ENCODE data around the gene CD83. TPM values are rescaled to one million over a fixed set of nuclear protein-coding genes. Genes with fewer than 3 reads are reported as not detected.

Gene CD83
- total RNA-seq, 1 experiment from 2014 or later: 1.9 TPM

GRCh38 chr6:14174226-14174625 lies 56.7 kb downstream of the CD83 start:
- Histone ChIP-seq H3K9me2 (replicated peaks; ENCODE audit: insufficient read depth, low read length) (no peaks in the 10 kb centered on the region), H3K9me3 (ENCODE audit: low read length) (peaks cover 10% of the 10 kb centered on the region), H3K79me2 (ENCODE audit: low read length) (no peaks in the 10 kb centered on the region), H3K4me2 (ENCODE audit: low read depth, low read length, poor library complexity, severe bottlenecking) (no peak overlapping the region), H3K27me3 (ENCODE audit: low read length) (peaks cover 2% of the 10 kb centered on the region; the same call in 1 of the 2 replicates), H3K4me1 (ENCODE audit: low read length) (no peaks in the 10 kb centered on the region), H3K36me3 (ENCODE audit: insufficient read depth, low read length) (no peaks in the 10 kb centered on the region), H3K27ac (ENCODE audit: low read length) (no peak overlapping the region), H3K9ac (ENCODE audit: low read length) (no peak overlapping the region), H3K4me3 (ENCODE audit: low read length) (no peak overlapping the region), H4K20me1 (ENCODE audit: insufficient read depth, low read depth, low read length) (no peaks in the 10 kb centered on the region), H2AFZ (ENCODE audit: low read length) (no peak overlapping the region)
- DNase-seq: no peak

- no peaks in the 10 kb centered on the region for H3K27me3 ChIP-seq (ENCODE audit: low read length)
- no peaks in the 10 kb centered on the region for H3K79me2 ChIP-seq (ENCODE audit: low read length)
- H4K20me1 ChIP-seq (ENCODE audit: insufficient read depth, low read depth, low read length): no peaks in the 10 kb centered on the region
- H3K4me1 ChIP-seq (ENCODE audit: low read length): no peaks in the 10 kb centered on the region
- no peak overlapping the region for H3K4me2 ChIP-seq (ENCODE audit: low read depth, low read length, poor library complexity, severe bottlenecking)
- H2AFZ ChIP-seq (ENCODE audit: low read length): no peak overlapping the region
- H3K9me2 ChIP-seq (replicated peaks; ENCODE audit: insufficient read depth, low read length): no peaks in the 10 kb centered on the region
- H3K4me3 ChIP-seq (ENCODE audit: low read length): no peak overlapping the region
- H3K36me3 ChIP-seq (ENCODE audit: insufficient read depth, low read length): no peaks in the 10 kb centered on the region
- no peak for DNase-seq
- H3K9ac ChIP-seq (ENCODE audit: low read length): no peak overlapping the region
- peaks cover 3% of the 10 kb centered on the region for H3K9me3 ChIP-seq (ENCODE audit: low read length)
- no peak overlapping the region for H3K27ac ChIP-seq (ENCODE audit: low read length)
These were observed 57.4 kb downstream of the CD83 start for GRCh38 chr6:14174996-14175395.

GRCh38 chr6:14176429-14176828 lies 58.9 kb downstream of the CD83 start:
- H4K20me1 ChIP-seq (ENCODE audit: insufficient read depth, low read depth, low read length): no peaks in the 10 kb centered on the region
- H3K27me3 ChIP-seq (ENCODE audit: low read length): no peaks in the 10 kb centered on the region
- no peak overlapping the region for H3K4me3 ChIP-seq (ENCODE audit: low read length)
- no peak overlapping the region for H3K4me2 ChIP-seq (ENCODE audit: low read depth, low read length, poor library complexity, severe bottlenecking)
- H3K79me2 ChIP-seq (ENCODE audit: low read length): no peaks in the 10 kb centered on the region
- DNase-seq: no peak
- no peaks in the 10 kb centered on the region for H3K36me3 ChIP-seq (ENCODE audit: insufficient read depth, low read length)
- no peaks in the 10 kb centered on the region for H3K4me1 ChIP-seq (ENCODE audit: low read length)
- H3K27ac ChIP-seq (ENCODE audit: low read length): no peak overlapping the region
- H3K9me3 ChIP-seq (ENCODE audit: low read length): no peaks in the 10 kb centered on the region
- no peak overlapping the region for H3K9ac ChIP-seq (ENCODE audit: low read length)
- H2AFZ ChIP-seq (ENCODE audit: low read length): no peak overlapping the region
- no peaks in the 10 kb centered on the region for H3K9me2 ChIP-seq (replicated peaks; ENCODE audit: insufficient read depth, low read length)

- H3K27ac ChIP-seq (ENCODE audit: low read length): no peak overlapping the region
- no peak overlapping the region for H2AFZ ChIP-seq (ENCODE audit: low read length)
- no peaks in the 10 kb centered on the region for H3K36me3 ChIP-seq (ENCODE audit: insufficient read depth, low read length)
- H3K79me2 ChIP-seq (ENCODE audit: low read length): no peaks in the 10 kb centered on the region
- no peak overlapping the region for H3K4me3 ChIP-seq (ENCODE audit: low read length)
- DNase-seq: no peak
- no peak overlapping the region for H3K4me2 ChIP-seq (ENCODE audit: low read depth, low read length, poor library complexity, severe bottlenecking)
- no peaks in the 10 kb centered on the region for H3K27me3 ChIP-seq (ENCODE audit: low read length)
- no peaks in the 10 kb centered on the region for H4K20me1 ChIP-seq (ENCODE audit: insufficient read depth, low read depth, low read length)
- H3K9me2 ChIP-seq (replicated peaks; ENCODE audit: insufficient read depth, low read length): no peaks in the 10 kb centered on the region
- H3K9me3 ChIP-seq (ENCODE audit: low read length): no peaks in the 10 kb centered on the region
- H3K9ac ChIP-seq (ENCODE audit: low read length): no peak overlapping the region
- no peaks in the 10 kb centered on the region for H3K4me1 ChIP-seq (ENCODE audit: low read length)
These were observed 60.0 kb downstream of the CD83 start for GRCh38 chr6:14177413-14178082.

GRCh38 chr6:14178083-14178445 lies 60.5 kb downstream of the CD83 start:
- no peaks in the 10 kb centered on the region for H3K36me3 ChIP-seq (ENCODE audit: insufficient read depth, low read length)
- no peaks in the 10 kb centered on the region for H3K9me2 ChIP-seq (replicated peaks; ENCODE audit: insufficient read depth, low read length)
- H3K27me3 ChIP-seq (ENCODE audit: low read length): no peaks in the 10 kb centered on the region
- H3K9ac ChIP-seq (ENCODE audit: low read length): no peak overlapping the region
- no peaks in the 10 kb centered on the region for H3K79me2 ChIP-seq (ENCODE audit: low read length)
- no peaks in the 10 kb centered on the region for H3K4me1 ChIP-seq (ENCODE audit: low read length)
- no peak overlapping the region for H2AFZ ChIP-seq (ENCODE audit: low read length)
- no peak overlapping the region for H3K4me3 ChIP-seq (ENCODE audit: low read length)
- no peak for DNase-seq
- no peak overlapping the region for H3K27ac ChIP-seq (ENCODE audit: low read length)
- no peaks in the 10 kb centered on the region for H3K9me3 ChIP-seq (ENCODE audit: low read length)
- H4K20me1 ChIP-seq (ENCODE audit: insufficient read depth, low read depth, low read length): no peaks in the 10 kb centered on the region
- H3K4me2 ChIP-seq (ENCODE audit: low read depth, low read length, poor library complexity, severe bottlenecking): no peak overlapping the region

- no peaks in the 10 kb centered on the region for H3K27me3 ChIP-seq (ENCODE audit: low read length)
- H3K4me3 ChIP-seq (ENCODE audit: low read length): no peak overlapping the region
- no peak overlapping the region for H3K27ac ChIP-seq (ENCODE audit: low read length)
- DNase-seq: no peak
- no peak overlapping the region for H3K9ac ChIP-seq (ENCODE audit: low read length)
- no peaks in the 10 kb centered on the region for H4K20me1 ChIP-seq (ENCODE audit: insufficient read depth, low read depth, low read length)
- no peak overlapping the region for H2AFZ ChIP-seq (ENCODE audit: low read length)
- no peaks in the 10 kb centered on the region for H3K9me3 ChIP-seq (ENCODE audit: low read length)
- no peaks in the 10 kb centered on the region for H3K79me2 ChIP-seq (ENCODE audit: low read length)
- H3K4me1 ChIP-seq (ENCODE audit: low read length): no peaks in the 10 kb centered on the region
- H3K36me3 ChIP-seq (ENCODE audit: insufficient read depth, low read length): no peaks in the 10 kb centered on the region
- H3K9me2 ChIP-seq (replicated peaks; ENCODE audit: insufficient read depth, low read length): no peaks in the 10 kb centered on the region
- H3K4me2 ChIP-seq (ENCODE audit: low read depth, low read length, poor library complexity, severe bottlenecking): no peak overlapping the region
These were observed 63.0 kb downstream of the CD83 start for GRCh38 chr6:14180609-14181008.

- no peak for DNase-seq
- H3K9me3 ChIP-seq (ENCODE audit: low read length): no peaks in the 10 kb centered on the region
- no peak overlapping the region for H3K9ac ChIP-seq (ENCODE audit: low read length)
- no peak overlapping the region for H3K4me2 ChIP-seq (ENCODE audit: low read depth, low read length, poor library complexity, severe bottlenecking)
- no peak overlapping the region for H3K27ac ChIP-seq (ENCODE audit: low read length)
- no peaks in the 10 kb centered on the region for H3K9me2 ChIP-seq (replicated peaks; ENCODE audit: insufficient read depth, low read length)
- no peaks in the 10 kb centered on the region for H3K4me1 ChIP-seq (ENCODE audit: low read length)
- no peak overlapping the region for H2AFZ ChIP-seq (ENCODE audit: low read length)
- no peaks in the 10 kb centered on the region for H3K36me3 ChIP-seq (ENCODE audit: insufficient read depth, low read length)
- no peak overlapping the region for H3K4me3 ChIP-seq (ENCODE audit: low read length)
- H4K20me1 ChIP-seq (ENCODE audit: insufficient read depth, low read depth, low read length): no peaks in the 10 kb centered on the region
- no peaks in the 10 kb centered on the region for H3K27me3 ChIP-seq (ENCODE audit: low read length)
- no peaks in the 10 kb centered on the region for H3K79me2 ChIP-seq (ENCODE audit: low read length)
These were observed 65.3 kb downstream of the CD83 start for GRCh38 chr6:14182916-14183315.
